Stomach (tissue), 9 donors: ENCODE measurements around the gene ATOX1. TPM values are rescaled to one million over a fixed set of nuclear protein-coding genes. Genes with fewer than 3 reads are reported as not detected.

ENCODE experiments used
- DNase-seq, 2 donors: peaks; one replicate each; pipeline versions ENCODE4 v3.0.0 to v3.0.0-alpha.2; 2013 to 2019
- H3K27ac ChIP-seq, 5 donors: fragments of 200-600 bp in 4 of 5; sonication (generic) in 4 of 5; one replicate each; pipeline ENCODE4 v1.5.1; 2013 to 2019; ENCODE audit warnings: mild to moderate bottlenecking in 1 of 5, moderate library complexity in 1 of 5
- H3K27me3 ChIP-seq, 3 donors: fragments of 200-600 bp; sonication (generic); one replicate each; pipeline ENCODE4 v1.5.1; 2017 to 2019; ENCODE audit warnings: mixed run types in 1 of 3
- H3K36me3 ChIP-seq, 4 donors: fragments of 200-600 bp; sonication (generic); 1 replicate in 3 of 4; 2 replicates in 1 of 4; pipeline ENCODE4 v1.5.1; 2016 to 2019
- H3K4me1 ChIP-seq, 4 donors: fragments of 200-600 bp; sonication (generic); one replicate each; pipeline ENCODE4 v1.5.1; 2016 to 2019
- H3K4me3 ChIP-seq, 4 donors: fragments of 200-600 bp; sonication (generic) in 3 of 4; one replicate each; pipeline ENCODE4 v1.5.1; 2016 to 2019; ENCODE audit warnings: mild to moderate bottlenecking in 1 of 4
- H3K9me3 ChIP-seq, 4 donors: fragments of 200-600 bp; sonication (generic); one replicate each; pipeline ENCODE4 v1.5.1; 2016 to 2019
- EP300 ChIP-seq: sonication (generic); formaldehyde crosslinking; IDR thresholded peaks from one replicate; pipeline ENCODE4 v1.6.1; 2017; ENCODE audit warnings: antibody characterized with exemption
- POLR2A ChIP-seq, 4 donors: fragments of 450-650 bp; IDR thresholded peaks; one replicate each; pipeline ENCODE4 v1.6.1; 2016; ENCODE audit warnings: antibody characterized with exemption in 4 of 4, control low read depth in 2 of 4, mild to moderate bottlenecking in 1 of 4, moderate library complexity in 1 of 4
- POLR2AphosphoS5 ChIP-seq, 3 donors: sonication (generic); formaldehyde crosslinking; IDR thresholded peaks; one replicate each; pipeline ENCODE4 v1.6.1; 2016; ENCODE audit warnings: antibody characterized with exemption in 3 of 3
- WGBS, 5 donors: extraction: QIAGEN DNeasy Blood & Tissue Kit in 3 of 5; methylation state at CpG; one replicate each; pipeline versions ENCODE4 v1.1.5 to v1.1.7; 2013 to 2018; 5-methylcytosine and 5-hydroxymethylcytosine counted together
- intact Hi-C: fragments of 100-400 bp; cut with DNase I; formaldehyde crosslinking; loops from one replicate; pipeline ENCODE4 v1.15.1; 2023; ENCODE audit warnings: low total_unique reads
- polyA plus RNA-seq, 3 donors: library from polyadenylated mRNA; stranded (reverse); fragments of 200-250 nt; gene quantifications; one replicate each; pipeline ENCODE4 v1.2.3, GENCODE V29; 2013
- total RNA-seq, 5 donors: library from RNA; depleted of rRNA; stranded (reverse); fragments of >200 nt; gene quantifications; one replicate each; pipeline versions ENCODE4 v1.1.0 to v1.2.3, GENCODE V29; 2014 to 2016
- TF ChIP-seq, protein P1 (sequence below), 7 experiments: fragments of 450-650 bp in 4 of 7; fragments of 200-600 bp in 3 of 7; sonication (generic) in 3 of 7; IDR thresholded peaks; one replicate each; pipeline ENCODE4 v1.5.1; 2016 to 2019; ENCODE audit warnings: antibody characterized with exemption in 7 of 7, control low read depth in 2 of 7, mild to moderate bottlenecking in 1 of 7
- donor health status: healthy with polysubstance abuse.
- donor health status: Bipolar disorder and iron deficiency.
- donor health status: healthy.

ATOX1 gene
- total and polyA plus RNA-seq, 8 donors: 24.6 to 177 (median 80.6) TPM; not detected in 1

DNA sequence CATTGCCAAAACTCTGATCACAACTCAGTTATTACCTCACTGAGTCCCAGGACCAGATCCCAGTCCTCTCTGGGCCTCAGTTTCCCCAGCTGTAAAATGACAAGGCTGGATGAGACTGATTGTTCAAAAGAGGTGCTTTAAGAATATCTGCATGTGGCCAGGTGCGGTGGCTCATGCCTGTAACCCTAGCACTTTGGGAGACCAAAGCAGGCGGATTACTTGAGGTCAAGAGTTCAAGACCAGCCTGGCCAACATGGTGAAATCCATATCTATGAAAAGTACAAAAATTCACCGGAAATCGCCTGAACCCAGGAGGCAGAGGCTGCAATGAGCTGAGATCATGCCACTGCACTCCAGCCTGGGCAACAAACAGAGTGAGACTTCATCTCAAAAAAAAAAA is 8.3 kb downstream of the ATOX1 start:
- Histone ChIP-seq H3K27me3 (no peaks in the 10 kb centered on the region), H3K4me1 (peaks cover 3 to 38% (median 18%) of the 10 kb centered on the region in 4 donors), H3K27ac (peak overlapping the region in 3 of 5 donors; percentile 1 to 30 (median 25)), H3K36me3 (peaks cover 4 to 24% (median 19%) of the 10 kb centered on the region in 4 donors), H3K9me3 (no peaks in the 10 kb centered on the region), H3K4me3 (no peak overlapping the region)
- 92 to 97% (median 95%) methylated on average over 4 of the region's 4 CpGs for WGBS, 5 donors
- DNase-seq: no peak
- intact Hi-C loops: no loop called here
- TF ChIP-seq EP300 (no peak), POLR2AphosphoS5 (IDR thresholded peaks at IDR 0.05) (no peak), POLR2A (IDR thresholded peaks at IDR 0.05) (no peak)
- TF ChIP-seq, protein P1, sequence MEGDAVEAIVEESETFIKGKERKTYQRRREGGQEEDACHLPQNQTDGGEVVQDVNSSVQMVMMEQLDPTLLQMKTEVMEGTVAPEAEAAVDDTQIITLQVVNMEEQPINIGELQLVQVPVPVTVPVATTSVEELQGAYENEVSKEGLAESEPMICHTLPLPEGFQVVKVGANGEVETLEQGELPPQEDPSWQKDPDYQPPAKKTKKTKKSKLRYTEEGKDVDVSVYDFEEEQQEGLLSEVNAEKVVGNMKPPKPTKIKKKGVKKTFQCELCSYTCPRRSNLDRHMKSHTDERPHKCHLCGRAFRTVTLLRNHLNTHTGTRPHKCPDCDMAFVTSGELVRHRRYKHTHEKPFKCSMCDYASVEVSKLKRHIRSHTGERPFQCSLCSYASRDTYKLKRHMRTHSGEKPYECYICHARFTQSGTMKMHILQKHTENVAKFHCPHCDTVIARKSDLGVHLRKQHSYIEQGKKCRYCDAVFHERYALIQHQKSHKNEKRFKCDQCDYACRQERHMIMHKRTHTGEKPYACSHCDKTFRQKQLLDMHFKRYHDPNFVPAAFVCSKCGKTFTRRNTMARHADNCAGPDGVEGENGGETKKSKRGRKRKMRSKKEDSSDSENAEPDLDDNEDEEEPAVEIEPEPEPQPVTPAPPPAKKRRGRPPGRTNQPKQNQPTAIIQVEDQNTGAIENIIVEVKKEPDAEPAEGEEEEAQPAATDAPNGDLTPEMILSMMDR (IDR thresholded peaks at IDR 0.05): no peak

DNA sequence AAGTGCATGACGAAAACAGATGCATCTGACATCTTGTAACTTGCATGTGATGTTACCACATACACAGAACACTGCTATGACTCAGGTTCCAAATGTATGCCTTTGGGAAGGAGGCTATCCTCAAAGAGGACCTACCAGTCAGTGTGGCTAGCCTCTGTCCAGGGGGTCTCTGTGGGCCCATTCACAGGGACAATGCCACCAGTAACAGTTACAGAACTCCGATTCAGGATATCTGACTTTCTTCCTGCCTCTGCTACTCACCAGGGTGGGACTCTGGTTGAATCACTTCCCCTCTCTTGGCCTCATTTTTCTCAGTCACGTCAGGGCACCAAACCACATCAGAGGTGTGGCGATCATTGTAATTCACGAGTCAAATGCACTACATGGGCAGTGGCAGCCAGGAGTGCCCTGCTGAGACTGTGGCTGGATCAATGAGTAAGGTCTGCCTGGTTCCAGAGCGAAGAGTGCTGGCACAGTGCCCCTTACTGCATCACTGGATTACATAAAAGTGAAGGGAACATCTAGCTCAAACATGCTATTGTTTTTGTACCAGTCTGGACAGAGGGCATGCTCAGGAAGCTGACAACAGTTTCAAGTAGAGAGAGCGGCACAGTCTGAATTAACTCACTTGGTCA is 13.2 kb downstream of the ATOX1 start:
- peak; percentile 31 to 37 for DNase-seq
- H3K4me1 ChIP-seq: peaks cover 11 to 45% (median 25%) of the 10 kb centered on the region in 4 donors
- no peaks in the 10 kb centered on the region for H3K9me3 ChIP-seq
- H3K4me3 ChIP-seq: no peak overlapping the region
- WGBS, 5 donors: 69 to 76% (median 73%) methylated on average over 7 of the region's 7 CpGs
- H3K36me3 ChIP-seq: peaks cover 9 to 49% (median 43%) of the 10 kb centered on the region in 4 donors
- TF ChIP-seq POLR2A (IDR thresholded peaks at IDR 0.05): no peak
- TF ChIP-seq, protein P1 (IDR thresholded peaks at IDR 0.05): no peak
- no peak for TF ChIP-seq EP300
- TF ChIP-seq POLR2AphosphoS5 (IDR thresholded peaks at IDR 0.05): peak in 1 of 3 donors; percentile 8
- no peaks in the 10 kb centered on the region for H3K27me3 ChIP-seq
- intact Hi-C loops: loop anchor here (10.0 kb wide), 1 partner anchor 300 kb away; the partner anchor contains the start of gene SLC36A1
- peak overlapping the region in 4 of 5 donors; percentile 10 to 53 (median 27) for H3K27ac ChIP-seq

DNA sequence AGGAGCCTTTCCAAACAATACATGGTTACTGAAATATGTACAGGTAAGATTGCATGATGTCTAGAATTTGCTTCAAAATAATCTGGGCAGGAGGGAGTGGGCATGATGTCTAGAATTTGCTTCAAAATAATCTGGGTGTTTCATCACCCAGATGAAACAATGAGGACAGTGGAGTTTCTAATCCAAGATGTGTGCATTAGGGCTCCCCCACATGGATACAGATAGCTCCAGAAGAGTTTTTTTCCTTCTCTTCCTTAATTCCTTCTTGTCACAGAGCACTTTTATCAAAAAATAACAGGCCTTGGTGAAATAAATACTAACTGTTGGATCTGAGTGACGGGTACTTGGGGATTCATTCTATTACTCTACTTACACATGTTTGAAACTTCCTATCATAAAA is 14.9 kb downstream of the ATOX1 start:
- no peak overlapping the region for H3K27ac ChIP-seq
- H3K9me3 ChIP-seq: no peaks in the 10 kb centered on the region
- TF ChIP-seq, protein P1 (IDR thresholded peaks at IDR 0.05): no peak
- TF ChIP-seq POLR2A (IDR thresholded peaks at IDR 0.05): no peak
- no peak for TF ChIP-seq POLR2AphosphoS5 (IDR thresholded peaks at IDR 0.05)
- TF ChIP-seq EP300: no peak
- peaks cover 10 to 42% (median 28%) of the 10 kb centered on the region in 4 donors for H3K4me1 ChIP-seq
- intact Hi-C loops: loop anchor here (5.0 to 10.0 kb wide), 2 partner anchors 86 to 299 kb away; partner anchors contain the start of gene SLC36A1
- WGBS, 5 donors: 94 to 100% (median 95%) methylated on average over 1 of the region's 1 CpG
- peaks cover 9 to 49% (median 43%) of the 10 kb centered on the region in 4 donors for H3K36me3 ChIP-seq
- H3K27me3 ChIP-seq: no peaks in the 10 kb centered on the region
- no peak overlapping the region for H3K4me3 ChIP-seq
- DNase-seq: no peak

DNA sequence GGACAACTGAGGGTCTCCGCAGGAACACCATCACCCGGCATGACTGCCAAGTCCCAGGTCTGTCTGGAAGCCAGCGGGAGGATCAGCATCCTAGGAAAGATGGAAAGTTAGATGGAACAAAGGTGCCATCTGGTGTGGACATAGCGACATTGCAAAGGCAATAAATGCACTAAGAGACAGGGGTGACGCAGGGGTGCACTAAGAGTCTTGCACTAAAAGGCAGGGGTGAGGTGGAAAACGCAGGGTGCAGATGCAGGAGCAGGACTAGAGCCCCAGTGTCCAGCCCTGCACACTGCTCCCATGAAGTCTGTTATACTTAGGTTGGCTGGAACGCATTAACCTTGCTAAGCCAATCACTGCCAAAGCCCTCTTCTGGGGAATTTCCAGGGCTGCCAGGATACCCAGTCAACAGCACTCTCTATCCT is 15.5 kb downstream of the ATOX1 start:
- Histone ChIP-seq H3K36me3 (peaks cover 9 to 49% (median 42%) of the 10 kb centered on the region in 4 donors), H3K27me3 (no peaks in the 10 kb centered on the region), H3K4me3 (no peak overlapping the region), H3K27ac (no peak overlapping the region), H3K9me3 (no peaks in the 10 kb centered on the region), H3K4me1 (peaks cover 10 to 42% (median 28%) of the 10 kb centered on the region in 4 donors)
- intact Hi-C loops: loop anchor here (5.0 to 10.0 kb wide), 2 partner anchors 86 to 298 kb away; partner anchors contain the start of gene SLC36A1
- DNase-seq: peak in 1 of 2 donors; percentile 77
- 55 to 66% (median 65%) methylated on average over 7 of the region's 7 CpGs for WGBS, 5 donors
- TF ChIP-seq, protein P1 (IDR thresholded peaks at IDR 0.05): peak in 4 of 7 experiments; percentile 17 to 37 (median 30)
- no peak for TF ChIP-seq EP300
